ENCODE measurements around the gene EBF3. TPM values are rescaled to one million over a fixed set of nuclear protein-coding genes. Genes with fewer than 3 reads are reported as not detected.

The EBF3 gene
- total and polyA plus RNA-seq, 2 experiments from 2014 or later, result 0.27 to 0.49 TPM

- Histone ChIP-seq H3K27me3 (ENCODE audit: insufficient read depth) (peaks cover 39% of the 10 kb centered on the region), H3K4me1 (ENCODE audit: insufficient read depth) (peaks cover 29% of the 10 kb centered on the region), H3K9me2 (ENCODE audit: insufficient read depth) (no peaks in the 10 kb centered on the region), H3K36me3 (ENCODE audit: insufficient read depth) (no peaks in the 10 kb centered on the region), H3F3A (replicated peaks; ENCODE audit: low read depth) (0 out of 2 replicates have a peak, but pooled peaks cover 6% of the 10 kb centered on the region), H4K20me1 (replicated peaks; ENCODE audit: insufficient read depth) (no peaks in the 10 kb centered on the region), H3K4me2 (peak overlapping the region; percentile 82), H3K4me3 (peak overlapping the region; percentile 50), H3K79me2 (replicated peaks; ENCODE audit: insufficient read depth) (no peaks in the 10 kb centered on the region), H2AFZ (no peak overlapping the region), H3K27ac (ENCODE audit: low read depth) (no peak overlapping the region)
- peaks cover 47% of the 10 kb centered on the region for H3K27me3 Mint-ChIP-seq (ENCODE audit: insufficient read depth, low read depth, poor library complexity)
- no peak overlapping the region for H3K27ac Mint-ChIP-seq
- DNase-seq (ENCODE audit: low spot score) (no peak), ATAC-seq (no peak)
- H3K4me3 Mint-ChIP-seq, result peak overlapping the region; percentile 65; the same call in 1 of the 3 replicates
- TF ChIP-seq NANOG (IDR thresholded peaks at IDR 0.05; ENCODE audit: borderline replicate concordance), result no peak
- TF ChIP-seq EZH2phosphoT487 (IDR thresholded peaks at IDR 0.05; ENCODE audit: unreplicated experiment), result no peak
- TF ChIP-seq CTCF (conservative IDR thresholded peaks at IDR 0.05; ENCODE audit: low read depth in 2 of 2), result no peak
- no peak for TF ChIP-seq JUNB (IDR thresholded peaks at IDR 0.05; ENCODE audit: unreplicated experiment)
- no peak for TF ChIP-seq POLR2AphosphoS5 (IDR thresholded peaks at IDR 0.05; ENCODE audit: low read depth)
- TF ChIP-seq ZNF462 (CRISPR knock-in tag; IDR thresholded peaks at IDR 0.05), result no peak
- no peak for TF ChIP-seq ZNF114 (CRISPR knock-in tag; IDR thresholded peaks at IDR 0.05)
- no peak for TF ChIP-seq EZH2 (IDR thresholded peaks at IDR 0.05; ENCODE audit: low read depth, unreplicated experiment)
- no peak for TF ChIP-seq ZNF331 (CRISPR knock-in tag; IDR thresholded peaks at IDR 0.05; ENCODE audit: low read depth)
- no peak for TF ChIP-seq REST (IDR thresholded peaks at IDR 0.05; ENCODE audit: unreplicated experiment)
- peaks cover 33% of the 10 kb centered on the region for H3K4me1 Mint-ChIP-seq
- no peaks in the 10 kb centered on the region for H3K9me3 Mint-ChIP-seq
- no peaks in the 10 kb centered on the region for H3K36me3 Mint-ChIP-seq (ENCODE audit: low read depth)
Measured at GRCh38 chr10:129950676-129951075, 13.4 kb downstream of the EBF3 start.
